Hematopoietic multipotent progenitor cell (in vitro differentiated cells): ENCODE measurements around the gene AP5Z1. TPM values are rescaled to one million over a fixed set of nuclear protein-coding genes. Genes with fewer than 3 reads are reported as not detected.
A peak's percentile ranks its signal among the peaks of the same experiment; 100 is the strongest.

Experiments
- DNase-seq, 3 donors: peaks; one replicate each; pipeline ENCODE4 v3.0.0-alpha.2; 2011 to 2015; ENCODE audit warnings: low read depth in 2 of 3, low spot score in 2 of 3
- total RNA-seq: library from RNA; depleted of rRNA; stranded (reverse); fragments of >200 nt; gene quantifications from one replicate; pipeline ENCODE4 v1.2.3, GENCODE V29; 2012

The AP5Z1 gene
- 53.3 TPM for total RNA-seq

DNA sequence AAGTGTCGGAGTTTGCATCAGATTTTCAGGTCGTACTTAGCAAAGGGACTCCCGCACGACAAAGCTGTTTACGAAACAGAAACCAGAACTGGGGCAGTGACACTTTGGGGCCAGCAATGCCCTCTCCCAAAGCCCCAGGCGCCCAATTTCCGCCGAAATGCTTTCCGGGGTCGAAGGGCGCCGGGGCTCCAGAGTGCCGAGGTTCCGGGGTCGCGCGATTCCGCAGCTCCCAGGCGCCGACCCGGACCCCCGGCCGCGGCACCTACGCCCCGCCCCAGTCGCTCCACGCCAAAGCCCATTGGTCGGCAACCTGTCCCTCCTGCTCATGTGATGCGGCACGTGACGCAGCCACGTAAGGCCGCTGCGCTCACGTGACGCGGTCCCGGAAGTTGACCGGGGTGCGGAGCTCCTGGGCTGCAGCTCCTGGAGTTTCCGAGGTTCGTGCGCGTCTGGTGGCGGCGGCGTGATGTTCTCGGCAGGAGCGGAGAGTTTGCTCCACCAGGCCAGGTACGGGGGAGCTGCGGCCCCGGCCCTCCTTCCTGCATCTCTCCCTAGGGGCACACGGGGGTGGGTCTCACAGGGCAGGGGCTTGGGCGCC lies at the start of gene AP5Z1:
AP5Z1 (plus strand) TSS at position 374 of the 598 bp plus-strand sequence; CDS start at position 467, 93 bp downstream.
- DNase-seq: peak; percentile 92 to 97 (median 96)

- no peak for DNase-seq
These were observed 49.5 kb upstream of the AP5Z1 start for GRCh38 chr7:4725850-4726450.

DNA sequence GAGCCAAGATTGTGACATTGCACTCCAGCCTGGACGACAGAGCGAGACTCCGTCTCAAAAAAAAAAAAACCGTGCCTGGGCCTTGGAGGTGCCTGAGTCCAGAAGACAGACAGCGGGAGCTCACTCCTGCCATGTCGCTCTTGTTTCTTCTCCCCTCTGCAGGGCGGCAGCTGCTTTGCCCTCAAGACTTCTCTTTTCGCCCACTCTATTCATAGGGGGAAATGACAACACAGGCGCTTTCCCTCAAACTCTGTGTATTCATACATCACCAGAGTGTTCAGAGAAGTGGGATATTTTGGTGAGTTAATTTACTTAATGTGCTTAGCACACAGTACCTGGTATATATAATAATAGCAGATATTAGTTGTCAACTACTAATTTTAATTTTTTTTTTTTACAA lies 48.9 kb upstream of the AP5Z1 start:
- peak in 1 of 3 donors; percentile 61 for DNase-seq

- DNase-seq: no peak
These were observed 47.3 kb upstream of the AP5Z1 start for GRCh38 chr7:4727914-4728705.

DNA sequence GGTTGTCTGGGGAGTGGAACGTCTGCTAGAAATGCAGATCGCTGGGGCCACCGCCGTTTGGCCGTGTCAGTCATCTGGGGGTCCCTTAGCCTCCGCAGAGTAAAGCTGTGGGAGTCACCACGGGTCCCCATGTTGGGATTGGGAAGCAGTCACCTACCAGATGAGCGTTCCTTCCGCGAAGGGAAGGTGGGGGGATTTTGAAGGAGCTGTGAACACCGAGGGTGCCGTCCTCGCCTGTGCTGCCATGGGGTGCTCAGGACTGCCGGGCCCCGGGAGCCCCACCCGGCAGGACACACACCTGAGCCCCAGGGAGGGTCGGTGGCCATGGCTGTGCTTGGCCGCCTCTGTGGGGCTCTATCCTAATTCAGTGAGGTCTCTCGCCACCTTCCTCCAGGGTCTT lies 46.2 kb upstream of the AP5Z1 start:
- no peak for DNase-seq

DNA sequence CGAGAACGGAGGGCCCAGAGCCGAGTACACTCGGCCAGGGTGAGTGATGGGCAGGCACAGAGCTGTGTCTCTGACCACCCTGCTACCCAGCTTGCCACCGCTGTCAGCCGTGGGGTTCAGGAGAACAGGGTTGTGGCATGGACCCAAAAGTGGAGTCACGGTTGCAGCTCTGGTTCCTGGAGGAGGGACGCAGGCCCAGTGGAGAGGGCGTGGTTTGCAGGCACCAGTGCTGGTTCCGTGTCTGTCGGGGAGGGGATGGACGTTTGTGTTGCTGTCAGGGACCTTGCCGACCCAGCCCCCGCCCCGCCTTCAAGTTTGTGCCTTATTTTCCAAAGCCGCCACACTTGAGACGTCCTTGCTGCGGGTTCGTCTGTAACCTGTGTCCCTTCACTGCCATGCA lies 45.1 kb upstream of the AP5Z1 start:
- no peak for DNase-seq

DNA sequence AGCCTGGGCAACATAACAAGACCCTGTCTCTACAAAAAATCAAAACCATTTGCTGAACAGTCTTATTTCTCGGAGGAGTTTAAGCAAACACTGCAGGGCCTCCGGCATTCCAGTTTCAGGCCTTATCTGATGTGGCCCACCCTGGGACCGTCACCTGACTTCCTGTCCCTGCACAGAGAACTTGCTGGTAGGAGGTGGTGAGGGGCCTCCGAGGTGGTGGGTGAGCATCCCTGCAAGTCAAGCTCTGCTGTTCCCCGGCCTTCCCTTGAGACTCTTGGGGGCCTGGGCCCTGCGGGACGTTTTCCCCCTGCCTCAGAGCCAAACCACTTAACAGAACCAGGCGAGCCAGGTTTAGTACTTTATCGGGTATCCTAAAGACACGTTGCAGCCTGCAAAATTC lies 44.5 kb upstream of the AP5Z1 start:
- no peak for DNase-seq

- no peak for DNase-seq
These were observed 43.6 kb upstream of the AP5Z1 start for GRCh38 chr7:4731803-4732202.

DNA sequence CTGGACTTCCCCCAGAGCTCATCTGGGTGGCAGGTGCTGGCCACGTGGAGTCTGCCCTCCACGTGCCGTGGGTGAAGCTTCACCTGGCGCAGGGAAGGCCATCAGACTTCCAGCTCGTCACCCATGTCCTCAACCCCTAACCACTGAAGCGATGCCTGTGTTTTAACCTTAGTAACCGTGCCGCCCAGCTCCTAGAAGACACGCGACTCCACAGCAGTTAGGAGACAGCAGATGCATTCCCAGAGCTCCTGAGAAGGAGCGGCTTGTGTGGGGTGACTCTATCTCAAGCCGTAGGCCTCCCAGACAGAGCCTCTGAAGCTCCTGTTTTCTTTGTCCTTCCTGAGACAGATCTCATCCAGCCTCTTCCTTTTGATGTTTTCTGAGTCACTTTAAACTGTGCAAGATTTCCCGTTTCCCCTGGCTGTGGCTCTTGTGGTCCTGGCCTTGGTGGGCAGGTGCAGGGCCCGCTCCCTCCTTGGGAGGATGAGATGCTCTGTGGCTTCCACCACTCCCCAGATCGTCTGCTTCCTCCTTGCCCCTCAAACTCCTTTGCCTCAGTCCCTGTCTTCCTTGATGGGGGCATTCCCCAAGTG lies 41.4 kb upstream of the AP5Z1 start:
- peak in 2 of 3 donors; percentile 57 to 65 for DNase-seq

DNA sequence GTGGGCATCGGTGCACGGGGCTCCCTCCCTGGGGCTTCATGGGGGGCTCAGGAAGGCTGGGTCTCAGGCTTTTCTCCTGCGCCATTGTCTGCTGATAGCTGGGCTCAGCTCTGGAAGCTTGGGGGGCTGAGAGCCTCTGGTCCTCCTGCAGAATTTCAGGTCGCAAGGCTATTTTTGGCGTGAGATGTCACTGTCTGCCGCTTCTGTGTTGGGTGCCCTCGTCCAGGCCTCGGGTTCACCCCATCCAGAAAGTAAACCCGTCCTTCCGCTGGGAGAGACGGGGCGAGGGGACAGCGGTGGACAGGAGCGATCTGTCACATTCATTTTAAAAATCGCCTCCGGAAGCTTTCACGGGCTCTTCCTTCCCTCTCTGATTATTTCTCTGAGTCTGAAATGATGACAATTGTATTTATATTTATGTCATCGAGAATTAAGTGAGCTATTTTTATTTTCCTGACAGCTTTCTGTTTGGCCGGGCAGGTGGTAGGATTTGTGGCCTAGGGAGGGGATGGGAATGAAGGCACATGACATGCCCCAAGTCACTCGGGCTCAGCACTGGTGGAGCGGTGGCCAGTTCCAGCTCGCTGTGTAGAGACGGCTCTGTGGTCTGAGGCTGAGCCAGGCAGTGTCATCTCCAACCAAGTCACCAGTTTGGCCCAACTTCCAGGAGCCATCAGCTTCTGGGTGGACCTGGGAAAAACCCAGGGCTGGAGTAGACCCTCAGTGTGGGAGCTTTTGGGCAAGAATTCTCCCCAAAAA lies 40.7 kb upstream of the AP5Z1 start:
- DNase-seq: no peak

- no peak for DNase-seq
These were observed 38.1 kb upstream of the AP5Z1 start for GRCh38 chr7:4737300-4737699.

- DNase-seq: peak in 2 of 3 donors; percentile 51 to 77
These were observed 36.5 kb upstream of the AP5Z1 start for GRCh38 chr7:4738711-4739527.

- no peak for DNase-seq
These were observed 35.9 kb upstream of the AP5Z1 start for GRCh38 chr7:4739528-4739992.

GRCh38 chr7:4740796-4741195 lies 34.6 kb upstream of the AP5Z1 start:
- no peak for DNase-seq

GRCh38 chr7:4742051-4742573 lies 33.3 kb upstream of the AP5Z1 start:
- no peak for DNase-seq

DNA sequence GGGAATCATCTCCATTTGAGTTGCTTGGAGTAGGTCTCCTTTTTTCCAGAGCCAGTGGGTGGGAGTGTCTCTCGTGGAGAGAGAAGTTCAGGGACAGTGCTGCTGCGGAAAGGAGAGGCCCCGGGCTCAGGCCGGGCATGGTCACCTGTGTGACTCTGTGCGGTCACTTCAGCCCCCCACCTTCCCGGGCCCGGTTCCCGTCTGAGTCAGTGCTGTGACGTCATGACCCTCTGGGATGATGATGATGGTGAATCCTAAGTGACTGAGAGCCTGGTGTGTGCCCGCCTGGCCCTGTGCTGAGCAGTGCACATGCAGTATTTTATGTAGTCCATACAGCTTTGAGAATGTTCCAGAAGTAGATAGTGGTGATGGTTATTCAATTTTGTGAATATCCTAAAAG lies 32.6 kb upstream of the AP5Z1 start:
- DNase-seq: no peak

GRCh38 chr7:4744391-4745264 lies 30.8 kb upstream of the AP5Z1 start:
- peak; percentile 53 to 81 (median 76) for DNase-seq

DNA sequence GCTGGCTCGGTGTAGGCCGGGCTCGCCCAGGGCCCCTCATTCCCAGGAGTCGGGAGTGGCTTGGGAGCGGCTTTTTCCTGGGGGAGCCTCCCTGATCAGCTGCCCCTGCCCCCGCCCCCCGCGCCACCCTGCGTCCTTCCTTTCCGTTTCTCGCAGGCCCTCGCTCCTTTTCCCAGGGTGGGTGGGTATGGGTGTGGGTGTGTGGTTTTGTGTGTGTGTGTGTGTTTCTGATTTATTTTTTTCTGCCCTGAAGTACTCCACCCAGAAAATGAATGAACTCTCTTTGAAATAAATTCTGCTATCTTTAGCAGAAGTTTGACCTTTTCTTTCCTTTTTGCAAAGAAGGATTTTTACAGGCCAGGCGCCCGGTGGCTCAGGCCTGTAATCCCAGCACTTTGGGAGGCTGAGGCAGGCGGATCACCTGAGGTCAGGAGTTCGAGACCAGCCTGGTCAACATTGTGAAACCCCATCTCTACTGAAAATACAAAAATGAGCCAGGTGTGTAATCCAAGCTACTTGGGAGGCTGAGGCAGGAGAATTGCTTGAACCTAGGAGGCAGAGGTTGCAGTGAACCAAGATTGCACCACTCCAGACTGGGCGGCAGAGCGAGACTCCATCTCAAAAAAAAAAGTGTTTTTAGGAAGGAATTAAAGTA lies 30.0 kb upstream of the AP5Z1 start:
- no peak for DNase-seq
